Tibial nerve (tissue), 4 donors: ENCODE data around the gene ARSB. TPM values are rescaled to one million over a fixed set of nuclear protein-coding genes. Genes with fewer than 3 reads are reported as not detected.

Experiments used
- DNase-seq, 2 donors: peaks; one replicate each; pipeline ENCODE4 v3.0.0-alpha.2; 2019; ENCODE audit warnings: low spot score in 2 of 2
- H3K27ac ChIP-seq, 4 donors: fragments of 200-600 bp; sonication (generic) in 3 of 4; one replicate each; pipeline ENCODE4 v1.5.1; 2017 to 2019; ENCODE audit warnings: mild to moderate bottlenecking in 1 of 4
- H3K27me3 ChIP-seq, 2 donors: fragments of 200-600 bp; sonication (generic) in 1 of 2; one replicate each; pipeline versions ENCODE4 v1.5.1 to v1.6.0; 2017 to 2019
- H3K36me3 ChIP-seq, 3 donors: fragments of 200-600 bp; sonication (generic); one replicate each; pipeline ENCODE4 v1.5.1; 2018 to 2019
- H3K4me1 ChIP-seq, 4 donors: fragments of 200-600 bp; sonication (generic) in 3 of 4; one replicate each; pipeline ENCODE4 v1.5.1; 2017 to 2019
- H3K4me3 ChIP-seq, 4 donors: fragments of 200-600 bp; sonication (generic) in 3 of 4; one replicate each; pipeline ENCODE4 v1.5.1; 2017 to 2019; ENCODE audit warnings: mild to moderate bottlenecking in 1 of 4, moderate library complexity in 1 of 4
- H3K9me3 ChIP-seq, 4 donors: fragments of 200-600 bp; sonication (generic) in 3 of 4; one replicate each; pipeline ENCODE4 v1.5.1; 2017 to 2019
- EP300 ChIP-seq, 2 donors: sonication (generic); formaldehyde crosslinking; IDR thresholded peaks; one replicate each; pipeline ENCODE4 v1.6.1; 2017; ENCODE audit warnings: antibody characterized with exemption in 2 of 2, mild to moderate bottlenecking in 1 of 2
- POLR2A ChIP-seq, 2 donors: fragments of 450-650 bp; IDR thresholded peaks; one replicate each; pipeline ENCODE4 v1.6.1; 2017; ENCODE audit warnings: antibody characterized with exemption in 2 of 2, mild to moderate bottlenecking in 2 of 2, moderate library complexity in 2 of 2
- WGBS, 2 donors: methylation state at CpG; one replicate each; pipeline ENCODE4 v1.1.5; 2018; 5-methylcytosine and 5-hydroxymethylcytosine counted together
- total RNA-seq, 4 donors: library from RNA; depleted of rRNA; stranded (reverse); fragments of >200 nt; gene quantifications; one replicate each; pipeline ENCODE4 v1.1.0, GENCODE V29; 2016
- TF ChIP-seq, protein P1 (sequence below), 5 experiments: fragments of 200-600 bp in 3 of 5; fragments of 450-650 bp in 2 of 5; sonication (generic) in 3 of 5; IDR thresholded peaks; one replicate each; pipeline ENCODE4 v1.5.1; 2016 to 2019; ENCODE audit warnings: antibody characterized with exemption in 5 of 5, mild to moderate bottlenecking in 3 of 5, moderate library complexity in 2 of 5

ARSB gene
- total RNA-seq, 4 donors from 2014 or later, result 8.3 to 19.8 (median 15.5) TPM

DNA sequence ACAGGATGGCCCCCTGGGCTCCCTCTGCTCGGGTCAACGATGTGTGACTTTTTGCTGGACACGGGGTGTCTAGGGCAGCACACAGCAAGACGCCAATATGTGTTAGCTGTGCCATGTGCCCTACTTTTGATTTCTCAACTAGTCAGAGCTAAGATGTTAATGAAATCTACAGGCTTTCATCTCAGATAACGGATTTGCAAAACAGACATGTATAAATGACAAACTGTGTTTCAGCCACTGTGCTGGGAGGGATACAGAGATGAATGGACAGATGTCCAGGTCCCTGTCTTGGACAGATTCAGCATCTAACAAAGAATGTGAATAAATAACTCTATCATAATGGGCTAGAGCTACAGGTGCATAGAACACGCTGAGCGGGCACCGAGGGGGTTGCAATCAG is 176.3 kb downstream of the ARSB start:
- TF ChIP-seq EP300 (IDR thresholded peaks at IDR 0.05) (no peak), POLR2A (IDR thresholded peaks at IDR 0.05) (no peak)
- TF ChIP-seq, protein P1, sequence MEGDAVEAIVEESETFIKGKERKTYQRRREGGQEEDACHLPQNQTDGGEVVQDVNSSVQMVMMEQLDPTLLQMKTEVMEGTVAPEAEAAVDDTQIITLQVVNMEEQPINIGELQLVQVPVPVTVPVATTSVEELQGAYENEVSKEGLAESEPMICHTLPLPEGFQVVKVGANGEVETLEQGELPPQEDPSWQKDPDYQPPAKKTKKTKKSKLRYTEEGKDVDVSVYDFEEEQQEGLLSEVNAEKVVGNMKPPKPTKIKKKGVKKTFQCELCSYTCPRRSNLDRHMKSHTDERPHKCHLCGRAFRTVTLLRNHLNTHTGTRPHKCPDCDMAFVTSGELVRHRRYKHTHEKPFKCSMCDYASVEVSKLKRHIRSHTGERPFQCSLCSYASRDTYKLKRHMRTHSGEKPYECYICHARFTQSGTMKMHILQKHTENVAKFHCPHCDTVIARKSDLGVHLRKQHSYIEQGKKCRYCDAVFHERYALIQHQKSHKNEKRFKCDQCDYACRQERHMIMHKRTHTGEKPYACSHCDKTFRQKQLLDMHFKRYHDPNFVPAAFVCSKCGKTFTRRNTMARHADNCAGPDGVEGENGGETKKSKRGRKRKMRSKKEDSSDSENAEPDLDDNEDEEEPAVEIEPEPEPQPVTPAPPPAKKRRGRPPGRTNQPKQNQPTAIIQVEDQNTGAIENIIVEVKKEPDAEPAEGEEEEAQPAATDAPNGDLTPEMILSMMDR (IDR thresholded peaks at IDR 0.05), result no peak
- Histone ChIP-seq H3K4me1 (no peaks in the 10 kb centered on the region), H3K27me3 (no peaks in the 10 kb centered on the region), H3K9me3 (no peaks in the 10 kb centered on the region), H3K27ac (no peak overlapping the region), H3K4me3 (no peak overlapping the region), H3K36me3 (no peaks in the 10 kb centered on the region)
- no peak for DNase-seq
- whole genome bisulfite sequencing, 2 donors, result 85 to 91% methylated on average over 8 of the region's 8 CpGs

DNA sequence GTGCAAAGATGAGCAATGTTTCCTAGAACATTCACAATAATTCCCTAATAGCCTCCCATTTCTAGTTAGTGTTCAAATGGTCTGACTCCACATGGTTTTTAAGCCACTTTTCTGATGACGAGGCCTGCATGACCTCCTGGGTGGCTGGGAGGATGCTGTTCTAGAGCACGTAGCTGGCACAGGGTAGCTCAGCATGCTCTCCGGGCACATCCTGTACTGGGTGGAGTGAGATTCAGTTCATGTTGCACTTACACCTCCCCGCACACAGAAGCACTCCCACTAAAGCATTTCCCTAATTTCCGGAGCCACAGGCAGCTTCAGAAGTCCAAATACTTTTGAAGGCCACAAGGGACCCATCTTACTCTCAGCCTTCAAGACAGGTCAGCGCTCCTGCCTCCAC is 176.7 kb downstream of the ARSB start:
- no peaks in the 10 kb centered on the region for H3K9me3 ChIP-seq
- no peak for DNase-seq
- no peak for TF ChIP-seq POLR2A (IDR thresholded peaks at IDR 0.05)
- 81 to 87% methylated on average over 6 of the region's 6 CpGs for WGBS, 2 donors
- no peak overlapping the region for H3K4me3 ChIP-seq
- H3K27me3 ChIP-seq, result no peaks in the 10 kb centered on the region
- H3K36me3 ChIP-seq, result no peaks in the 10 kb centered on the region
- no peak overlapping the region for H3K27ac ChIP-seq
- no peaks in the 10 kb centered on the region for H3K4me1 ChIP-seq

DNA sequence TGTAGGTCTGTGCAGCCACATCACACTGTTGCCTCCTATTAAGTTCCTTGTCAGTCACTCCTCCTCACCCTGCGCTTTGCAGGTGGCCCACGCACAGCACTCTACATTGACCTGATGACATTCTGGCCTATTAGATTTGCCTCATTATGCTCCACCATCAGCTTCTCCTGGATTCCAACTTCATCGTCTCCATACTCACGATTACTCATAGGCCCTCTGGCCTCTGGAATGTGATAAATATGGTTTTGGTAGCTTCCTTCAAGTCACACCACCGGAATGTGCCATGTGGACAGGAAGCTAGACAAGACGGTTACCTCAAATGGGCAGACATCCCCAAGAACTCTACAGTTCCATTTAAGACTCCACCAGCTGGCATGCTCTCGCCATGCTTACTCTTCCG is 178.6 kb downstream of the ARSB start:
- DNase-seq, result no peak
- 90 to 94% methylated on average over 8 of the region's 8 CpGs for WGBS, 2 donors
- no peak overlapping the region for H3K4me3 ChIP-seq
- no peaks in the 10 kb centered on the region for H3K27me3 ChIP-seq
- H3K4me1 ChIP-seq, result no peaks in the 10 kb centered on the region
- no peaks in the 10 kb centered on the region for H3K9me3 ChIP-seq
- no peak overlapping the region for H3K27ac ChIP-seq
- H3K36me3 ChIP-seq, result no peaks in the 10 kb centered on the region
- TF ChIP-seq POLR2A (IDR thresholded peaks at IDR 0.05), result no peak
- TF ChIP-seq EP300 (IDR thresholded peaks at IDR 0.05), result no peak
- TF ChIP-seq, protein P1 (IDR thresholded peaks at IDR 0.05), result no peak

DNA sequence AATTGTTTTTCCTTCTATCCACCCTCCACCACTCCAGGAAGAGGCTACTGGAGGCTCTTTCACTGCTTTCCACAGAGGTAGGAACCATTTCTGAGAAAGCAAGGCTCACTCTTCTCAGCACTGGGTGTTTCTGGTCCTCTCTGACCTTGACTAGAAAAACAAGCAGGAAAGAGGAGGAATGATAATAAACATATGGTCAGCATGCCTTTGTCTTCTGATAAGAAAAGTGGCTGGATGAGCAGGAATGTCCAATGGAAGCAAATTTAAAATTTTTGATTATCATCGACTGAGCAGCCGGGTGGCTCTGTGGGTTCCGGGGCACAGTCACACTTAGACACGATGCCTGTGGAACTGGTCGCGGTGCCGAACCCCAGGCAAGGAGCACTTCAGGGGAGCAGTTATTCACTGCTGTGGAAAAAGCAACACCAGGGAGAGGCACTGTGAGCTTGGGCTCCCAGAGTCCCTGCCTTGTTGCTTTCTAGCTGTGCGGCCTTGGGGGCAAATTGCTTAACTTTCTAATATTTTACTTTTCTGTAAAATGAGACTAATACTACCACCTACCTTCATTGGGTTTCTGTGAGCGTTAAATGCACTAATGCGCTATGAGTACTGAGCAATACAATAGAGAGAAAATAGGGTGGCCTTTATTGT is 179.5 kb downstream of the ARSB start:
- H3K9me3 ChIP-seq, result no peaks in the 10 kb centered on the region
- H3K27ac ChIP-seq, result no peak overlapping the region
- peaks cover 0 to 4% (median 0%) of the 10 kb centered on the region in 3 donors for H3K36me3 ChIP-seq
- no peaks in the 10 kb centered on the region for H3K27me3 ChIP-seq
- WGBS, 2 donors, result 93 to 95% methylated on average over 10 of the region's 10 CpGs
- no peak overlapping the region for H3K4me3 ChIP-seq
- DNase-seq, result no peak
- no peaks in the 10 kb centered on the region for H3K4me1 ChIP-seq
- TF ChIP-seq EP300 (IDR thresholded peaks at IDR 0.05) (no peak), POLR2A (IDR thresholded peaks at IDR 0.05) (no peak)
- TF ChIP-seq, protein P1 (IDR thresholded peaks at IDR 0.05), result no peak

DNA sequence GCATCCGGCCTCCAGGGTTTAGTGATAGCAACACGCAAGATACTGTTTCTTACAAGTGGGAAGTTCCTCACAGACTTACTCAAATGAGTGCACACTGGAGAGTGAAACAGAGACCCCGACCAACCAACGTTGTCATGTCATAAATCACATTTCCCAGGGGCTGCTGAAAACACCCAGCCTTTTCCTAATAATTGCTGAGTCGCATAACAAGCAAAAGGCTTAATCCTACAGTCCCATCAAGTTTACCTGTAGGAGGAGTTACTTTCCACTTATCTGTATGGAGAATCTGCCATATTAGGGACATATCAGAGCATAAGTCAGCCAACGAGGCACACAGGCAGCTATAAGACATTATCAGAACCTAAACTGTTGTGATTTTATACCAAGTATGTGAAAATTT is 180.1 kb downstream of the ARSB start:
- Histone ChIP-seq H3K4me1 (no peaks in the 10 kb centered on the region), H3K4me3 (no peak overlapping the region), H3K27me3 (no peaks in the 10 kb centered on the region), H3K36me3 (peaks cover 0 to 4% (median 0%) of the 10 kb centered on the region in 3 donors), H3K27ac (no peak overlapping the region), H3K9me3 (no peaks in the 10 kb centered on the region)
- no peak for DNase-seq
- TF ChIP-seq EP300 (IDR thresholded peaks at IDR 0.05), result no peak
- no peak for TF ChIP-seq POLR2A (IDR thresholded peaks at IDR 0.05)
- TF ChIP-seq, protein P1 (IDR thresholded peaks at IDR 0.05), result no peak
- 91 to 92% methylated on average over 6 of the region's 6 CpGs for WGBS, 2 donors
